ENCODE results near the gene NKX2-1. TPM values are rescaled to one million over a fixed set of nuclear protein-coding genes. Genes with fewer than 3 reads are reported as not detected.

The NKX2-1 gene
- total RNA-seq, 2 donors from 2014 or later: 0.31 to 0.62 TPM

DNA sequence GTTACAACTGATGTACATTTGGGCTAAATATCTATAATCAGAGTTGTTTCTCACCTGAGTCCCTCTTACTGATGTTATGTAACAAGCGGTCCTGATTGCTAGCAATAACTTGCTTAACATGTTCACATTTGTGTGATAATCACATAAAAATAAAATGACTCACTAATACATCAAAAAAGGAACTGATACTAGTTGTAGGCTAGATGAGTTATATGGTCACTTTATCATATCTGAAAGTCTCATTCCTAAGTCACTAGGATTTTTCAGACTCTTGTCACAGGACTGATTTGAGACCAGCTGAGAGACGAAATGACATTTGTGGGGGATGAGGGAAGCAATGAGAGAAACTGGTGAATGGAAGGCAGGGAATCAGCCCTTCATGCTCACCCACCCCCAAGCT is 34.3 kb downstream of the NKX2-1 start:
- 89 to 90% methylated on average over 2 of the region's 2 CpGs for WGBS, 2 experiments (ENCODE audit: insufficient coverage in 1 of 2, insufficient read length in 1 of 2)
- H3K36me3 ChIP-seq (ENCODE audit: control insufficient read depth, insufficient read depth, low read length): no peaks in the 10 kb centered on the region

DNA sequence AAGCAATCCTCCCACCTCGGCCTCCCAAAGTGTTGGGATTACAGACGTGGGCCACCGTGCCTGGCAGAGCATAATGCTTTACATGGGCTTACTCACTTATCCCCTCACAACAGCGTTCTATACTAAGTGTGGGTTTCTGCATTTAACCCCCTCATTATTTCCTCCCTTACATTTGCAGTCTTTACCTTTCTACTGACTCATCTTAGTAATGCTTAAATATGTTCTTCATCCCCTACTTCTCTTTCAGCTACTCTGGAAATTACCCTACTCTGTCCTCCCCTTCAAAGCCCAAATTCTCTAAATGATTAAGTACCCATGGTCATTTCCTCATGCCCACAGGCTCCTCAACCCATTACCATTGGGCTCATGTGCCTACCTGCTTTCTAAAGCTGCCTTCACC is 40.7 kb downstream of the NKX2-1 start:
- TF ChIP-seq, protein P1, sequence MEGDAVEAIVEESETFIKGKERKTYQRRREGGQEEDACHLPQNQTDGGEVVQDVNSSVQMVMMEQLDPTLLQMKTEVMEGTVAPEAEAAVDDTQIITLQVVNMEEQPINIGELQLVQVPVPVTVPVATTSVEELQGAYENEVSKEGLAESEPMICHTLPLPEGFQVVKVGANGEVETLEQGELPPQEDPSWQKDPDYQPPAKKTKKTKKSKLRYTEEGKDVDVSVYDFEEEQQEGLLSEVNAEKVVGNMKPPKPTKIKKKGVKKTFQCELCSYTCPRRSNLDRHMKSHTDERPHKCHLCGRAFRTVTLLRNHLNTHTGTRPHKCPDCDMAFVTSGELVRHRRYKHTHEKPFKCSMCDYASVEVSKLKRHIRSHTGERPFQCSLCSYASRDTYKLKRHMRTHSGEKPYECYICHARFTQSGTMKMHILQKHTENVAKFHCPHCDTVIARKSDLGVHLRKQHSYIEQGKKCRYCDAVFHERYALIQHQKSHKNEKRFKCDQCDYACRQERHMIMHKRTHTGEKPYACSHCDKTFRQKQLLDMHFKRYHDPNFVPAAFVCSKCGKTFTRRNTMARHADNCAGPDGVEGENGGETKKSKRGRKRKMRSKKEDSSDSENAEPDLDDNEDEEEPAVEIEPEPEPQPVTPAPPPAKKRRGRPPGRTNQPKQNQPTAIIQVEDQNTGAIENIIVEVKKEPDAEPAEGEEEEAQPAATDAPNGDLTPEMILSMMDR (conservative IDR thresholded peaks at IDR 0.05): no peak

More for the DNA sequence above, 34.3 kb downstream of the NKX2-1 start:
- Histone ChIP-seq H3K4me1 (ENCODE audit: control insufficient read depth, insufficient read depth, low read length) (no peaks in the 10 kb centered on the region), H3K9ac (ENCODE audit: extremely low read depth, low read length, poor library complexity, severe bottlenecking) (no peak overlapping the region), H3K4me3 (ENCODE audit: low read length) (no peak overlapping the region), H3K27me3 (ENCODE audit: control insufficient read depth, insufficient read depth, low read length, poor library complexity, severe bottlenecking) (peaks cover 44% of the 10 kb centered on the region), H3K27ac (ENCODE audit: low read depth, low read length) (no peak overlapping the region), H3K9me3 (ENCODE audit: control insufficient read depth, low read length) (no peaks in the 10 kb centered on the region)
- Mint-ChIP-seq H3K36me3 (ENCODE audit: low read depth) (no peaks in the 10 kb centered on the region), H3K27me3 (ENCODE audit: insufficient read depth) (peaks cover 84% of the 10 kb centered on the region), H3K9me3 (no peaks in the 10 kb centered on the region), H3K4me3 (no peak overlapping the region), H3K27ac (no peak overlapping the region), H3K4me1 (no peaks in the 10 kb centered on the region)
- TF ChIP-seq, protein P1 (conservative IDR thresholded peaks at IDR 0.05): no peak
- no peak for DNase-seq

DNA sequence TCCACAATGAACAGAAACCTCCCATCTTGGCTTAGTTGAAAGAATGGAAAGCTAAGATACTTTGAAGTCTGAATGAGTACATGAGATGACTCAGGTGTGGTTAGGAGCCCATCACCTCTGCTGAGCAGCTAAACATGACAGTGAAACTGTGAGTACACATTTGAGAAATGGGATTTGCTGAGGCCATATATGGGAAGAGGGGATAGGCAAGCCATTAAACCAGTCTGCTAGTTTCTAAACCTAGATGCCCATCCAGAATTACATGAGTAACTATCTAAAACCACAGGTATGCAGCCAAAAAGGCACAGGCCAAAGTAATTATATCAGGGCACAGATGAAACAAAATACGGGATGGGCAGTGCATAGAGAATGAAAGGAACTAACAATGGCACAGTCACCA is 41.2 kb downstream of the NKX2-1 start:
- Histone ChIP-seq H3K27ac (ENCODE audit: low read depth, low read length) (no peak overlapping the region), H3K36me3 (ENCODE audit: control insufficient read depth, insufficient read depth, low read length) (no peaks in the 10 kb centered on the region), H3K4me3 (ENCODE audit: low read length) (no peak overlapping the region), H3K4me1 (ENCODE audit: control insufficient read depth, insufficient read depth, low read length) (peaks cover 8% of the 10 kb centered on the region), H3K27me3 (ENCODE audit: control insufficient read depth, insufficient read depth, low read length, poor library complexity, severe bottlenecking) (peaks cover 16% of the 10 kb centered on the region), H3K9ac (ENCODE audit: extremely low read depth, low read length, poor library complexity, severe bottlenecking) (no peak overlapping the region), H3K9me3 (ENCODE audit: control insufficient read depth, low read length) (no peaks in the 10 kb centered on the region)
- 0% methylated on average over 1 of the region's 1 CpG; no CpG with 5 or more reads in 1 of the 2 experiments for WGBS, 2 experiments (ENCODE audit: insufficient coverage in 1 of 2, insufficient read length in 1 of 2)
- H3K9me3 Mint-ChIP-seq: no peaks in the 10 kb centered on the region
- TF ChIP-seq, protein P1 (conservative IDR thresholded peaks at IDR 0.05): no peak
- H3K27me3 Mint-ChIP-seq (ENCODE audit: insufficient read depth): peaks cover 40% of the 10 kb centered on the region
- DNase-seq: no peak
- H3K4me1 Mint-ChIP-seq: peaks cover 13% of the 10 kb centered on the region
- H3K27ac Mint-ChIP-seq: no peak overlapping the region
- no peak overlapping the region for H3K4me3 Mint-ChIP-seq
- no peaks in the 10 kb centered on the region for H3K36me3 Mint-ChIP-seq (ENCODE audit: low read depth)

More for the DNA sequence above, 40.7 kb downstream of the NKX2-1 start:
- no peaks in the 10 kb centered on the region for H3K36me3 Mint-ChIP-seq (ENCODE audit: low read depth)
- peaks cover 22% of the 10 kb centered on the region for H3K27me3 ChIP-seq (ENCODE audit: control insufficient read depth, insufficient read depth, low read length, poor library complexity, severe bottlenecking)
- H3K4me3 Mint-ChIP-seq: no peak overlapping the region
- H3K4me1 Mint-ChIP-seq: peaks cover 13% of the 10 kb centered on the region
- H3K9me3 ChIP-seq (ENCODE audit: control insufficient read depth, low read length): no peaks in the 10 kb centered on the region
- H3K27me3 Mint-ChIP-seq (ENCODE audit: insufficient read depth): peaks cover 46% of the 10 kb centered on the region
- H3K27ac Mint-ChIP-seq: no peak overlapping the region
- H3K36me3 ChIP-seq (ENCODE audit: control insufficient read depth, insufficient read depth, low read length): no peaks in the 10 kb centered on the region
- 96% methylated on average over 3 to 4 of the region's 4 CpGs for WGBS, 2 experiments (ENCODE audit: insufficient coverage in 1 of 2, insufficient read length in 1 of 2)
- no peak for DNase-seq
- no peaks in the 10 kb centered on the region for H3K9me3 Mint-ChIP-seq
- H3K9ac ChIP-seq (ENCODE audit: extremely low read depth, low read length, poor library complexity, severe bottlenecking): no peak overlapping the region
- H3K27ac ChIP-seq (ENCODE audit: low read depth, low read length): no peak overlapping the region
- H3K4me3 ChIP-seq (ENCODE audit: low read length): no peak overlapping the region
- H3K4me1 ChIP-seq (ENCODE audit: control insufficient read depth, insufficient read depth, low read length): peaks cover 8% of the 10 kb centered on the region
